Measurements from ENCODE around the gene SLAMF6. TPM values are rescaled to one million over a fixed set of nuclear protein-coding genes. Genes with fewer than 3 reads are reported as not detected.

The SLAMF6 gene
- total and polyA plus RNA-seq, 2 donors (not counting 1 experiment from before 2014, with no cell fraction given): not detected

GRCh38 chr1:160550572-160551034, 27.5 kb upstream of the SLAMF6 start:
- Histone ChIP-seq H3K4me2 (ENCODE audit: extremely low read depth, insufficient read depth, low read length) (no peak overlapping the region), H3K4me3 (replicated peaks in 1 of 4; ENCODE audit: control extremely low read depth in 1 of 4, insufficient read depth in 1 of 4, low read depth in 3 of 4, low read length in 4 of 4) (no peak overlapping the region), H4K20me1 (ENCODE audit: control insufficient read depth, extremely low read depth, insufficient read depth, low read length) (no peaks in the 10 kb centered on the region), H3K79me2 (ENCODE audit: control insufficient read depth, insufficient read depth, low read length) (no peaks in the 10 kb centered on the region), H3K9ac (ENCODE audit: insufficient read depth, low read length) (no peak overlapping the region), H3K36me3 (ENCODE audit: control insufficient read depth, insufficient read depth, low read length) (no peaks in the 10 kb centered on the region), H3K9me3 (ENCODE audit: control insufficient read depth, insufficient read depth, low read depth, low read length) (no peaks in the 10 kb centered on the region), H3K27me3 (ENCODE audit: control insufficient read depth, insufficient read depth, low read length) (no peaks in the 10 kb centered on the region), H3K27ac (ENCODE audit: insufficient read depth, low read length) (no peak overlapping the region), H3K4me1 (ENCODE audit: control insufficient read depth, extremely low read depth, insufficient read depth, low read length) (no peaks in the 10 kb centered on the region), H2AFZ (ENCODE audit: low read length) (no peak overlapping the region)
- TF ChIP-seq, protein P1, sequence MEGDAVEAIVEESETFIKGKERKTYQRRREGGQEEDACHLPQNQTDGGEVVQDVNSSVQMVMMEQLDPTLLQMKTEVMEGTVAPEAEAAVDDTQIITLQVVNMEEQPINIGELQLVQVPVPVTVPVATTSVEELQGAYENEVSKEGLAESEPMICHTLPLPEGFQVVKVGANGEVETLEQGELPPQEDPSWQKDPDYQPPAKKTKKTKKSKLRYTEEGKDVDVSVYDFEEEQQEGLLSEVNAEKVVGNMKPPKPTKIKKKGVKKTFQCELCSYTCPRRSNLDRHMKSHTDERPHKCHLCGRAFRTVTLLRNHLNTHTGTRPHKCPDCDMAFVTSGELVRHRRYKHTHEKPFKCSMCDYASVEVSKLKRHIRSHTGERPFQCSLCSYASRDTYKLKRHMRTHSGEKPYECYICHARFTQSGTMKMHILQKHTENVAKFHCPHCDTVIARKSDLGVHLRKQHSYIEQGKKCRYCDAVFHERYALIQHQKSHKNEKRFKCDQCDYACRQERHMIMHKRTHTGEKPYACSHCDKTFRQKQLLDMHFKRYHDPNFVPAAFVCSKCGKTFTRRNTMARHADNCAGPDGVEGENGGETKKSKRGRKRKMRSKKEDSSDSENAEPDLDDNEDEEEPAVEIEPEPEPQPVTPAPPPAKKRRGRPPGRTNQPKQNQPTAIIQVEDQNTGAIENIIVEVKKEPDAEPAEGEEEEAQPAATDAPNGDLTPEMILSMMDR (conservative IDR thresholded peaks at IDR 0.05 in 1 of 2, IDR thresholded peaks at IDR 0.05 in 1 of 2; ENCODE audit: low read depth in 1 of 2, low read length in 2 of 2): no peak
- TF ChIP-seq EZH2 (IDR thresholded peaks at IDR 0.05; ENCODE audit: low read length, missing control alignments): no peak
- DNase-seq (ENCODE audit: low read depth in 2 of 2): no peak

DNA sequence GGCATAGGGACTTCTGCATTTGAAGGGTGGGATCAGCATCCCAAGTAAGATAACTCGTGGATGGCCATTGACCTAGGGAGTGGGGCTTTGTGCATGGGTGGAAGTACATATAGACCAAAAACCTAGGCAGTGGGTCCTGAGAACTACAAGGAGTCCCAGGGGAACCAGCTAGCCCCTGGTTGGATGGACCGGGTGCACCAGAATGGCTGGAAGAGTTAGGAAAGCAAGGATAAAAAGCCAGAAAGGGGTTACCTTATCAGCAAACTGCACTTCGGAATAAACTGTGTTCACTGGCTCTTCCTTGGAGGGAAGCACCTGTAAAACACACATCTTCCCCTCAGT, 26.6 kb upstream of the SLAMF6 start:
- H3K4me2 ChIP-seq (ENCODE audit: extremely low read depth, insufficient read depth, low read length): no peak overlapping the region
- H3K4me3 ChIP-seq (replicated peaks in 1 of 4; ENCODE audit: control extremely low read depth in 1 of 4, insufficient read depth in 1 of 4, low read depth in 3 of 4, low read length in 4 of 4): no peak overlapping the region
- DNase-seq (ENCODE audit: low read depth in 2 of 2): no peak
- H3K36me3 ChIP-seq (ENCODE audit: control insufficient read depth, insufficient read depth, low read length): no peaks in the 10 kb centered on the region
- H3K27me3 ChIP-seq (ENCODE audit: control insufficient read depth, insufficient read depth, low read length): no peaks in the 10 kb centered on the region
- no peaks in the 10 kb centered on the region for H3K79me2 ChIP-seq (ENCODE audit: control insufficient read depth, insufficient read depth, low read length)
- H3K9ac ChIP-seq (ENCODE audit: insufficient read depth, low read length): no peak overlapping the region
- H3K9me3 ChIP-seq (ENCODE audit: control insufficient read depth, insufficient read depth, low read depth, low read length): no peaks in the 10 kb centered on the region
- H3K4me1 ChIP-seq (ENCODE audit: control insufficient read depth, extremely low read depth, insufficient read depth, low read length): no peaks in the 10 kb centered on the region
- TF ChIP-seq, protein P1 (conservative IDR thresholded peaks at IDR 0.05 in 1 of 2, IDR thresholded peaks at IDR 0.05 in 1 of 2; ENCODE audit: low read depth in 1 of 2, low read length in 2 of 2): no peak
- no peak for TF ChIP-seq EZH2 (IDR thresholded peaks at IDR 0.05; ENCODE audit: low read length, missing control alignments)
- H2AFZ ChIP-seq (ENCODE audit: low read length): no peak overlapping the region
- no peak overlapping the region for H3K27ac ChIP-seq (ENCODE audit: insufficient read depth, low read length)
- H4K20me1 ChIP-seq (ENCODE audit: control insufficient read depth, extremely low read depth, insufficient read depth, low read length): no peaks in the 10 kb centered on the region

DNA sequence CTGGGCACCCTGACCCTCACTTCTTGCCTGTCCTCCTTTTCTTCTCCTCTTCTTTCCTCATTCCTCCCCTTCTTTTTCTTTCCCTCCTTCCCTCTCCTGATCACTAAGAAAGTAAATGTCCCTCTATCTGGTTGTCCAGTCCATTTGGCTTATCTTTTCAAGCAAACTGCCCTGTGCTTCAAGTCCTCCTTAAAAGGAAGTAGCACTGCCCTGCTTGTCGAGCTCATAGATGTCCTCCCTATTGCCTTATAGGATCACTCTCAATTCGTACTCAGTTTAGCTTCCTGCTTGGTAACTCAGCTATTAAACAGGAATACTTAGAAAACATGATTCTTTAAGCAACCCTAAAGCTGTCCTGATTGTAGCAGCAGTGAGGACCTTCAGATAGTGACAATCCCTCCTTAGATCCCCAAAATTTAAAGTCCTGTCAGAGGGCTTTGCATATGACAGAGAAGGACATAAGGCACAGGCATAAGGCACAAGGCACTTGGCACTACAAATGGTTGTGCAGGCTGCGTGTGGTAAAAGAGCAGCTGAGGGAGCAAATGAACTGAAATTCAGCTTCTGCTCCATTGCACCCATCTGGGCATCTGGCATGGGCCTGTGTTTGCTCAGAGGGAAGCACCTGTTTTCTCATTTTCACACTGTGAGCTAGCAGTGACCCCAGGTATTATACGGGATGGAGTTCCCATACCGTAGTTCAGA, 26.1 kb upstream of the SLAMF6 start:
- Histone ChIP-seq H3K4me1 (ENCODE audit: control insufficient read depth, extremely low read depth, insufficient read depth, low read length) (no peaks in the 10 kb centered on the region), H3K27ac (ENCODE audit: insufficient read depth, low read length) (no peak overlapping the region), H3K4me2 (ENCODE audit: extremely low read depth, insufficient read depth, low read length) (no peak overlapping the region), H3K27me3 (ENCODE audit: control insufficient read depth, insufficient read depth, low read length) (no peaks in the 10 kb centered on the region), H3K79me2 (ENCODE audit: control insufficient read depth, insufficient read depth, low read length) (no peaks in the 10 kb centered on the region), H3K9me3 (ENCODE audit: control insufficient read depth, insufficient read depth, low read depth, low read length) (no peaks in the 10 kb centered on the region), H3K4me3 (replicated peaks in 1 of 4; ENCODE audit: control extremely low read depth in 1 of 4, insufficient read depth in 1 of 4, low read depth in 3 of 4, low read length in 4 of 4) (no peak overlapping the region), H2AFZ (ENCODE audit: low read length) (no peak overlapping the region), H3K9ac (ENCODE audit: insufficient read depth, low read length) (no peak overlapping the region), H3K36me3 (ENCODE audit: control insufficient read depth, insufficient read depth, low read length) (no peaks in the 10 kb centered on the region), H4K20me1 (ENCODE audit: control insufficient read depth, extremely low read depth, insufficient read depth, low read length) (no peaks in the 10 kb centered on the region)
- no peak for TF ChIP-seq EZH2 (IDR thresholded peaks at IDR 0.05; ENCODE audit: low read length, missing control alignments)
- TF ChIP-seq, protein P1 (conservative IDR thresholded peaks at IDR 0.05 in 1 of 2, IDR thresholded peaks at IDR 0.05 in 1 of 2; ENCODE audit: low read depth in 1 of 2, low read length in 2 of 2): no peak
- DNase-seq (ENCODE audit: low read depth in 2 of 2): no peak
